ENCODE results near the gene PTGER3.
"Not testable (repeated sequence)": the region's sequence is repeated elsewhere in the genome, so short reads cannot be mapped to it uniquely, and the experiment has no call there.

PTGER3 gene

GRCh38 chr1:71002709-71003475, 44.7 kb downstream of the PTGER3 start:
- no peak for DNase-seq (ENCODE audit: low read depth)

DNA sequence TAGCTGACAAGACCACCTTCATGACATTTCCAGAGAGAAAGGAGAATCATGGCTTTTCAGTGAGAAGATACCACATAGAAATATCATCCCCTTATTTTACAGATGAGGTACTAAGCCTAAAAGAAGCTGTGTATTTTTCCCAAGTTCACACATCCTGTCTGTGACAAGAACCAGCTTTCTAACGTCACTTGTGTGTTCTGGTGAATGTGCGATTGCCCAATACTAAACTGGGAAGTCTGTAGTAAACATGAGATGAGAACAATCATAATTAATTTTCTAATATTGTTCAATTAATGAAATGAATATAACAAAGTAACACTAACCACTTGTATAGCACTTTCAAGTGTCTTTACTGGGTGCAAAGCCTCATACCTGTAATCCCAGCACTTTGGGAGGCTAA, 46.0 kb downstream of the PTGER3 start:
- no peak for DNase-seq (ENCODE audit: low read depth)

DNA sequence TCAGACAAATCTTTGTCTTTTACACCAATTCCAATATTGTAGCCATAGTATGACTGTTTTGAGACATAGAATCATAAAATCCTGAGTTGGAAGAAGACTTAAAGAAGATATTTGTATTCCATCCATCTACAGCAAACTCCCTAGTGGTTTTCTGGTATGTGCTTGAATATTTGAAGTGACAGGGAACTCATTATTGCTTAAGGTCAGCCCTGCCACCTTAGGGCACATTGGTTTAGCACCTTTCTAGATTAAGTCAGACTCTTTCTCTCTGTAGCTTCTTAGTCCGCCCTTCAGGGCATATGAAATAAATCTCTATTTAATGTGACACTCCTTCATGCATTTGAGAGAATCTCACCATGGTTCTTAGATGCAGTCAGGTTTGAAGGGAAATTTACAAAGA, 49.8 kb downstream of the PTGER3 start:
- no peak for DNase-seq (ENCODE audit: low read depth)

DNA sequence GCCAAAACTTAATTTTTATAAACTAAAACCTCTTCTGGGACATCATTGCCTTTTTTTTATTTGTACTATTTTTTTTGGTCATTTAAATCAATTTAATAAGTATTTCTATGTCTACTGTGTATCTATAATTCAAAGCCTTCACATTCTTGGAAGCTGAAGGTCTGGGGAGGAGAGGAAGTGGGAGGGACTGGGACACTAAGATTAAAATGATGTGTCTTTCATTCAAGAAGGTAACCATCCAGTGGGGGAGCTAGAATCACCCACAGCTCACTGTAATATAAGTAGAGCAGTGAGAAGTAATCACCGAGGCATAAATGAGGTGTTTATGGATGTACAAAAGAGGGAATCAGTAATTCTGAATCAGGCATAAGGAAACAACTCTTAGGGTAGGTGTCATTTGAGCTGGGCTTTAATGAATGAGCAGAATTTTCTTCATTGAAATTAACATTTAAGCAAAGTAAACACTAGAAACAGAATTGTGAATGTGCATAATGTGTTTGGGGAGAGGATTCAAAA, 52.8 kb downstream of the PTGER3 start:
- no peak for DNase-seq (ENCODE audit: low read depth)

- no peak for DNase-seq (ENCODE audit: low read depth)
Measured at GRCh38 chr1:70993798-70994197, 53.8 kb downstream of the PTGER3 start.

DNA sequence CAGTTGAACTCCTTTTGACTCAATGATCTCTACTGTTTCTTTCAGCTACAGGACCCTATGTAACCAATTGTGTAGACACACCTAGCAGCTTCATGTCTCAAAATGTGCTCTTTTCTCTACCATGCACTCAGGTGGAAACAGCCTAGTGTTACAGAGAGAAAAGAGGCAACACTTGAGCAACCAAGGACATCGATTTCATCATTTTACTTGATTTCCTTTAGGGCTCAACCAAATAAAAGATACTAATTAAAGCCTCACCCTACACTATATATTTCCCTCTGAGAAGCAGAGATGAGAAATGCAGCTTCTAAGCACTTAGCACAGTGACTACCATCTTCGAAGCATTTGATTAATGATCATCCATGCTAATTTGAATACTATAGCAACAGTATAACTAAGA, 55.1 kb downstream of the PTGER3 start:
- DNase-seq (ENCODE audit: low read depth), result no peak

- DNase-seq (ENCODE audit: low read depth), result no peak
Measured at GRCh38 chr1:70990469-70991253, 57.0 kb downstream of the PTGER3 start.

DNA sequence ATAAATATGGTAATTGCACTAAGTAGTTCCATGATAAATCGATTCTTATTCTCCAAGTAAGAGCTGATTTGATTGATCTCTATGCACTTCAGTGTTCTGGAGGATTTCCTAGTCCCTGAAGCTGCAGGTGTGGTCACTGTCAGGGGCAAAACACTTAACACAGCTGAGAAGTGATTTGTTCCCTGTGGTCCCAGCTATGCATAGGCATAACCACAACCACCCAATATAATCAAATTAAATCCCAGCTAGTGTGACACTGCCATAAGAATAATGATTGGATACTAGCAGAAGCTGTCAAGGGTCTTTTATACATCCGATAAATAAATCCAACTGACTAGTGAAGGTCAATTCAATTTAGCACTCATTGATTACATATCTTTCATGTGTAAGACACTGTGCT, 60.1 kb downstream of the PTGER3 start:
- DNase-seq (ENCODE audit: low read depth), result no peak

DNA sequence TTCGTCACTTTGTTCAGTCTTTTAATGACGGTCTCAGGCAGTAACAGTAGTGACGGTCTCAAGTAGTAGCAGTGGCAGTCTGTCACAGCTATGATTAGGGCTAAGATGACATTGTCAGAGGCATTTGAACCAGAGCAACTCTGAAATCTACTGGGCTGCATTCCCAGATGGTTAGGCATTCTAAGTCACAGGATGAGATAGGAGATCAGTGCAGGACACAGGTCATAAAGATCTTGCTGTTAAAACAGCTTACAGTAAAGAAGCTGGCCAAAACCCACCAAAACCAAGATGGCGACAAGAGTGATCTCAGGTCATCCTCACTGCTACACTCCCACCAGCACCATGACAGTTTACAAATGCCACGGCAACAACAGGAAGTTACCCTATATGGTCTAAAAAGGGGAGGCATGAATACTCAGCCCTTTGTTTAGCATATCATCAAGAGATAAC, 61.8 kb downstream of the PTGER3 start:
- not testable (repeated sequence) for DNase-seq (ENCODE audit: low read depth)

GRCh38 chr1:70985278-70985677, 62.3 kb downstream of the PTGER3 start:
- not testable (repeated sequence) for DNase-seq (ENCODE audit: low read depth)

DNA sequence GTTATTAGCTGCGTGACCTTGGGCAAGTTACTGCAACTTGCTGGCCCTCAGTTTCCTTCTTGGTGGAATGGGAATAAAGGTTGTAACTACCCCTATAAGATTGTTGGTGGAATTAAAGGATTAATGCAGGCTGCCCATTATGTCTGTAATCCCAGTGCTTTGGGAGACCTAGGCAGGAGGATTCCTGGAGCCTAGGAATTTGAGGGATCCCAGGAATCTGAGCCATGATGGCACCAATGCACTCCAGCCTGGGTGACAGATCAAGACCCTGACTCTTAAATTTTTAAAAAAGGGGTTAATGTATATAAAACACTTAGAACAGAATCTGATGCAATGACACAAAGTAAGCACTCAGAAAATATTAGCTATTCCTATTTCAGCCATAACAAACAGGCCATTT, 67.3 kb downstream of the PTGER3 start:
- DNase-seq (ENCODE audit: low read depth), result no peak

GRCh38 chr1:70979881-70980280, 67.7 kb downstream of the PTGER3 start:
- DNase-seq (ENCODE audit: low read depth), result no peak

- DNase-seq (ENCODE audit: low read depth), result no peak
Measured at GRCh38 chr1:70979313-70979712, 68.3 kb downstream of the PTGER3 start.

DNA sequence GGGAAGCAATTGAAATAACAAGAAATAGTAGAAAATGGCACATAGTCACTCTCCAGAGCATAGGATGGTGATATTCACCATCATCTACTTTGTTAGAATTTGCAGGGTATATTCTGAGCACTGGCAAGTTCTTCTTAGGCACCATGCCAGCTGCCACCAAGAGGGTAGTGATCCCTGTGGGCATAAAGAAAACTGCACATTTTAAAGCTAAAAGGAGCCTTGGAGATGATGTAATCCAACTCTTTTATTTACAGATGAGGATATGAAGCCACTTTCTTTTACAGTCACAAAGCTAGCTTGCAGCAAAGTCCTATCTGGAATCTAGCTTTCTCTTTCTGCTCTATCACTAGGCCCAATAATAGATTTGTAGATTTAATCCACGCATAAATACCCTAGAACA, 69.0 kb downstream of the PTGER3 start:
- DNase-seq (ENCODE audit: low read depth), result no peak

DNA sequence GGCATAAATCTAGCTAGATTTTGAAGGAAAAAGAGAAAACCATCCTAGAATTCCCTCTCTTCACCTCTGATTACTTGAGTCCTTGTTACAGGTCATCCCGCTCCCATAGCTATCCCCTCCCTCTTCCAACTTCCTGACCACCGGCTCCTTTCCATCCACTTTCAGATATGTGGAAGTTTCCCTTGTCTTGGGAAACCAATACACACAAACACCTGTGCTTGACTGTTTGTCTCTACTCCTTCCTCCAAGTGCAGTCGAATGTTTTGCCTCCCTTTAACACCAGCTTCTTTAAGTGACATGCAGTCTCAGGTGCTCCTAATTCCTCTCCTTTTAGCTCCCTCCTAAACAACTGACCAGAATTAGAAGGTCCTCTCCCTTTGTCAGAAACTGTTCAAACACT, 70.0 kb downstream of the PTGER3 start:
- DNase-seq (ENCODE audit: low read depth), result no peak

- DNase-seq (ENCODE audit: low read depth), result no peak
Measured at GRCh38 chr1:70977041-70977440, 70.6 kb downstream of the PTGER3 start.

DNA sequence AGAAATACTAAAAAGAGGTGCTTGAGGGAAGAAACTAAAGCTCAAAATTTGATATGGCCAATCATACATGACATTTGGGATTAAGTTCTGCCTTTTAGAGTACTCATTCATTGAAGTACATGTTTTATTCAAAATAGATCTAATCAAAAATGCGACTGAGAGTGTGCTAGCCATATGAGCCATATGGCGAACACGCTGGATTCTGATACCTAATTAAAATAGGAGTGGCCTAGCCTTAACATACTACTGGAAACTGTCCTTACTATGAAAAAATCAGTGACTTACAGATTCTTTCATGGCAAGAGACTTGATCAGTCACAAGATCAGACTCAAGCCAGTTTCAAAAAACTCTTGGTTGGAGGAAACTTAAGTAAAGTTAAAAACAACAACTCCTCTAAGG, 73.9 kb downstream of the PTGER3 start:
- DNase-seq (ENCODE audit: low read depth), result no peak

GRCh38 chr1:70970407-70970806, 77.2 kb downstream of the PTGER3 start:
- DNase-seq (ENCODE audit: low read depth), result no peak

GRCh38 chr1:70966018-70966638, 81.5 kb downstream of the PTGER3 start:
- DNase-seq (ENCODE audit: low read depth), result no peak

GRCh38 chr1:70963374-70963773, 84.2 kb downstream of the PTGER3 start:
- DNase-seq (ENCODE audit: low read depth), result no peak

- DNase-seq (ENCODE audit: low read depth), result no peak
Measured at GRCh38 chr1:70961374-70961975, 86.1 kb downstream of the PTGER3 start.

- no peak for DNase-seq (ENCODE audit: low read depth)
Measured at GRCh38 chr1:70948396-70949017, 99.1 kb downstream of the PTGER3 start.

Measured in activated T-cell treated with anti-CD3 and anti-CD28 coated beads for 24 hours (primary cell).